ENCODE data around the gene EP400. TPM values are rescaled to one million over a fixed set of nuclear protein-coding genes. Genes with fewer than 3 reads are reported as not detected.

EP400 gene
- polyA plus RNA-seq, 1 donor (not counting 4 experiments of a cell fraction or from before 2014, with no cell fraction given): 4.1 TPM

DNA sequence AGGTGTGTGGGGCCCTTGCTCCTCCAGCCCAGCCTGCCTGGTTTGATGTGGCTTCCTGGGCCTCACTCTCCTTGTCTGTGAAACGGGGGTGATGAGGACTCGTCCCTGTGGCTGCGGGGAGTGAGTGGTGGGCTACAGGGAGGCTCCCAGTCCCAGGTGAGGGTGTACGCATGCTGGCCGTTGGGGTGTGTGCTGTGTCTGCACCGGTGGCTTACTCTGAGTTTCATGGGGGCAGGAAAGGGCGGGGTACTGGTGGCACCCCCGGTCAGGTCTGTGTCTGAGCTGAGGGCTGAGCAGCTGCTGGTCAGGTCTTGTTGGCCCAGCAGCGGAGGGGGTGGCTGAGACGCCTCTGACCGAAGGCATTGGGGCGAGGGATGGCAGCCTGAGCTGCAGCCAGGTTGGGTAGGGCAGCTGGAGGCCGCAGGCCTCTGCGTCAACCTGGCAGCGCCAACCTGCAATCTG is 44.1 kb upstream of the EP400 start:
- peaks cover 0 to 6% of the 10 kb centered on the region in 2 experiments for H3K36me3 ChIP-seq (ENCODE audit: control insufficient read depth in 2 of 2, extremely low read depth in 1 of 2, insufficient read depth in 2 of 2, low read length in 2 of 2)
- H3K4me2 ChIP-seq (ENCODE audit: control insufficient read depth, extremely low read depth, insufficient read depth, low read depth, low read length): no peak overlapping the region
- no peak for DNase-seq (ENCODE audit: low read depth, low spot score)
- H3K9ac ChIP-seq (ENCODE audit: control insufficient read depth, extremely low read depth, insufficient read depth, low read length): no peak overlapping the region
- no peaks in the 10 kb centered on the region for H3K9me3 ChIP-seq (ENCODE audit: control insufficient read depth, low read depth, low read length)
- FAIRE-seq: no peak
- no peaks in the 10 kb centered on the region for H3K27me3 ChIP-seq (ENCODE audit: control insufficient read depth, extremely low read depth, insufficient read depth, low read length)
- no peak overlapping the region for H3K27ac ChIP-seq (ENCODE audit: control insufficient read depth, insufficient read depth, low read length)
- H3K79me2 ChIP-seq (ENCODE audit: control insufficient read depth, insufficient read depth, low read length): no peaks in the 10 kb centered on the region
- H3K9me1 ChIP-seq (ENCODE audit: control insufficient read depth, extremely low read depth, insufficient read depth, low read length): no peaks in the 10 kb centered on the region
- H2AFZ ChIP-seq (ENCODE audit: control insufficient read depth, low read length): no peak overlapping the region
- H4K20me1 ChIP-seq (ENCODE audit: control insufficient read depth, extremely low read depth, insufficient read depth, low read length): no peaks in the 10 kb centered on the region
- dilution Hi-C loops (cut with MboI; ENCODE audit: extremely low pct_ligation_motif_present, low sequenced_read_pairs): no loop called here
- TF ChIP-seq, protein P1, sequence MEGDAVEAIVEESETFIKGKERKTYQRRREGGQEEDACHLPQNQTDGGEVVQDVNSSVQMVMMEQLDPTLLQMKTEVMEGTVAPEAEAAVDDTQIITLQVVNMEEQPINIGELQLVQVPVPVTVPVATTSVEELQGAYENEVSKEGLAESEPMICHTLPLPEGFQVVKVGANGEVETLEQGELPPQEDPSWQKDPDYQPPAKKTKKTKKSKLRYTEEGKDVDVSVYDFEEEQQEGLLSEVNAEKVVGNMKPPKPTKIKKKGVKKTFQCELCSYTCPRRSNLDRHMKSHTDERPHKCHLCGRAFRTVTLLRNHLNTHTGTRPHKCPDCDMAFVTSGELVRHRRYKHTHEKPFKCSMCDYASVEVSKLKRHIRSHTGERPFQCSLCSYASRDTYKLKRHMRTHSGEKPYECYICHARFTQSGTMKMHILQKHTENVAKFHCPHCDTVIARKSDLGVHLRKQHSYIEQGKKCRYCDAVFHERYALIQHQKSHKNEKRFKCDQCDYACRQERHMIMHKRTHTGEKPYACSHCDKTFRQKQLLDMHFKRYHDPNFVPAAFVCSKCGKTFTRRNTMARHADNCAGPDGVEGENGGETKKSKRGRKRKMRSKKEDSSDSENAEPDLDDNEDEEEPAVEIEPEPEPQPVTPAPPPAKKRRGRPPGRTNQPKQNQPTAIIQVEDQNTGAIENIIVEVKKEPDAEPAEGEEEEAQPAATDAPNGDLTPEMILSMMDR (optimal IDR thresholded peaks at IDR 0.05 in 1 of 3, IDR thresholded peaks at IDR 0.05 in 1 of 3, conservative IDR thresholded peaks at IDR 0.05 in 1 of 3; ENCODE audit: extremely low read depth in 1 of 3, insufficient read depth in 2 of 3, low read length in 3 of 3): no peak
- no peak for TF ChIP-seq EZH2 (IDR thresholded peaks at IDR 0.05; ENCODE audit: low read length)
- H3K4me1 ChIP-seq (ENCODE audit: control insufficient read depth, extremely low read depth, insufficient read depth, low read length): peaks cover 5% of the 10 kb centered on the region
- H3K4me3 ChIP-seq (ENCODE audit: control insufficient read depth in 2 of 3, extremely low read depth in 1 of 3, insufficient read depth in 2 of 3, low read depth in 1 of 3, low read length in 3 of 3): no peak overlapping the region

- Histone ChIP-seq H3K36me3 (ENCODE audit: control insufficient read depth in 2 of 2, extremely low read depth in 1 of 2, insufficient read depth in 2 of 2, low read length in 2 of 2) (peaks cover 0 to 16% of the 10 kb centered on the region in 2 experiments), H3K79me2 (ENCODE audit: control insufficient read depth, insufficient read depth, low read length) (no peaks in the 10 kb centered on the region), H3K4me2 (ENCODE audit: control insufficient read depth, extremely low read depth, insufficient read depth, low read depth, low read length) (no peak overlapping the region), H3K27me3 (ENCODE audit: control insufficient read depth, extremely low read depth, insufficient read depth, low read length) (no peaks in the 10 kb centered on the region), H3K4me1 (ENCODE audit: control insufficient read depth, extremely low read depth, insufficient read depth, low read length) (no peaks in the 10 kb centered on the region), H4K20me1 (ENCODE audit: control insufficient read depth, extremely low read depth, insufficient read depth, low read length) (no peaks in the 10 kb centered on the region), H3K4me3 (ENCODE audit: control insufficient read depth in 2 of 3, extremely low read depth in 1 of 3, insufficient read depth in 2 of 3, low read depth in 1 of 3, low read length in 3 of 3) (no peak overlapping the region), H2AFZ (ENCODE audit: control insufficient read depth, low read length) (no peak overlapping the region), H3K9me3 (ENCODE audit: control insufficient read depth, low read depth, low read length) (no peaks in the 10 kb centered on the region), H3K9ac (ENCODE audit: control insufficient read depth, extremely low read depth, insufficient read depth, low read length) (no peak overlapping the region), H3K27ac (ENCODE audit: control insufficient read depth, insufficient read depth, low read length) (no peak overlapping the region), H3K9me1 (ENCODE audit: control insufficient read depth, extremely low read depth, insufficient read depth, low read length) (no peaks in the 10 kb centered on the region)
- DNase-seq (ENCODE audit: low read depth, low spot score) (no peak), FAIRE-seq (no peak)
- dilution Hi-C loops (cut with MboI; ENCODE audit: extremely low pct_ligation_motif_present, low sequenced_read_pairs): no loop called here
- TF ChIP-seq EZH2 (IDR thresholded peaks at IDR 0.05; ENCODE audit: low read length): no peak
- TF ChIP-seq, protein P1 (optimal IDR thresholded peaks at IDR 0.05 in 1 of 3, IDR thresholded peaks at IDR 0.05 in 1 of 3, conservative IDR thresholded peaks at IDR 0.05 in 1 of 3; ENCODE audit: extremely low read depth in 1 of 3, insufficient read depth in 2 of 3, low read length in 3 of 3): no peak
These were observed 42.2 kb upstream of the EP400 start for GRCh38 chr12:131907379-131908091.
